Measurements from ENCODE around the gene CYREN. TPM values are rescaled to one million over a fixed set of nuclear protein-coding genes. Genes with fewer than 3 reads are reported as not detected.

The CYREN gene
- polyA plus RNA-seq, 4 donors: 50.6 to 72.2 (median 61.0) TPM

- no peak for DNase-seq (ENCODE audit: low read depth in 4 of 4, low spot score in 3 of 4)
Observed at GRCh38 chr7:135117096-135117495, 53.4 kb downstream of the CYREN start.

Other genes starting within 250 kb of the CYREN start
- gene AGBL3, start 184.2 kb downstream of the CYREN start, polyA plus RNA-seq (ENCODE audit: insufficient read length in 4 of 4): 10 to 100 TPM in 2 of 4 donors, 1 to 10 TPM in 2; 9.4 to 12.0 (median 10.2) TPM
- gene TMEM140, start 22.6 kb downstream of the CYREN start, polyA plus RNA-seq (ENCODE audit: insufficient read length in 4 of 4): 10 to 100 TPM; 26.7 to 35.5 (median 28.1) TPM
- gene WDR91, start 40.8 kb upstream of the CYREN start, polyA plus RNA-seq (ENCODE audit: insufficient read length in 4 of 4): 10 to 100 TPM; 46.2 to 52.0 (median 50.1) TPM
- gene STRA8, start 63.1 kb upstream of the CYREN start, polyA plus RNA-seq (ENCODE audit: insufficient read length in 4 of 4): under 1 TPM; 0.17 to 0.28 (median 0.23) TPM